GM13977 (cell line): ENCODE measurements around the gene HEXIM1.

Source experiments
- DNase-seq: peaks from one replicate; pipeline ENCODE4 v3.0.0; 2012; ENCODE audit warnings: low spot score
- CTCF ChIP-seq: IDR thresholded peaks from 2 replicates; pipeline ENCODE4 v1.5.1; 2012; ENCODE audit warnings: mild to moderate bottlenecking, control low read depth; ENCODE audit not compliant: insufficient read depth; ENCODE audit errors: extremely low read depth, missing control alignments
- in situ Hi-C: fragments of 300-500 bp; cut with MboI; formaldehyde crosslinking; loops from one replicate; pipeline ENCODE4 v1.12.0; 2022; ENCODE audit warnings: low sequenced_read_pairs, low pct_unique_long_range_greater_than_20kb, mixed read lengths, inconsistent platforms; ENCODE audit not compliant: unreplicated experiment

The HEXIM1 gene

GRCh38 chr17:45112559-45113423 lies 35.5 kb upstream of the HEXIM1 start:
- no peak for DNase-seq
- TF ChIP-seq CTCF: no peak
- in situ Hi-C loops: no loop called here

- no peak for DNase-seq
- TF ChIP-seq CTCF: no peak
- in situ Hi-C loops: no loop called here
Observed at GRCh38 chr17:45113424-45113754, 34.9 kb upstream of the HEXIM1 start.

DNA sequence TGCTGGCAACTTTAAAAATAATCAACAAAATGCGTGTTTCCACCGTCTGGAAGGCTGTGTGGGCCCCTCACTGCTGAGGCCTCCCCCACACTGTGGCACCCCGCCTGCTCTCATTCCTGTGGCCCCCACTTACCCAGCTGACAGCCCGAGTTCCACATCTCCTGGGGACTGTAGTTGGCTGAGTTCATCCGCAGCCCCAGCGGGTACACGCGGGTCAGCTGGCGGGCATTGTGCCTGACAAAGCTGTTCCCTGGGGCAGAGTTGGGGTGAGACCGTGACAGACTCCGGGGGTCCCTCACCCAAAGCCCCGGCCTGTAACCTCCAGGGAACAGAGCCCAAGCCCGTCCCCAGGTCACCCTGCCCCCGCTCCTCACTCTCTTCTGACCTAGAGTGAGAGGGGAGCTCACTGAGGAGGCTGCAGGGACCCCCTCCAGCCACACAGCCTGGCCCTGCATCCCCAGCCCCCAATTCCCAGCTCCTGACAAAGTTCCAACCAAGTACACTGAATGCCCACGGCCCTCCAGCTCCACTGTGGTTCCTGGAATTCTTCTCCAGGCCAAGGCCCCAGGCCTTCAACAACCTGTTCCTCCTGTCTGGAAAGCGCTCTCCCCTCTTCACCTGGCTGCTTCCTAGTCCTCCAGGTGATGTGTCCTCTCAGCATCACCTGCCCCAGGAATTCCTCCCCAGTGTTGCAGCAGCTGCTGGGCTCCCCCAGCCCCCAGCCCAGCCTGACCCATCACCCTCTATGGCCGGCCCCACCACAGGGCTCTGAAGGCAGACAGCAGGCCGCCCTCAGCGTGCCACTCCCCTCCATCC lies 34.0 kb upstream of the HEXIM1 start:
- in situ Hi-C loops: no loop called here
- DNase-seq: no peak
- TF ChIP-seq CTCF: no peak

DNA sequence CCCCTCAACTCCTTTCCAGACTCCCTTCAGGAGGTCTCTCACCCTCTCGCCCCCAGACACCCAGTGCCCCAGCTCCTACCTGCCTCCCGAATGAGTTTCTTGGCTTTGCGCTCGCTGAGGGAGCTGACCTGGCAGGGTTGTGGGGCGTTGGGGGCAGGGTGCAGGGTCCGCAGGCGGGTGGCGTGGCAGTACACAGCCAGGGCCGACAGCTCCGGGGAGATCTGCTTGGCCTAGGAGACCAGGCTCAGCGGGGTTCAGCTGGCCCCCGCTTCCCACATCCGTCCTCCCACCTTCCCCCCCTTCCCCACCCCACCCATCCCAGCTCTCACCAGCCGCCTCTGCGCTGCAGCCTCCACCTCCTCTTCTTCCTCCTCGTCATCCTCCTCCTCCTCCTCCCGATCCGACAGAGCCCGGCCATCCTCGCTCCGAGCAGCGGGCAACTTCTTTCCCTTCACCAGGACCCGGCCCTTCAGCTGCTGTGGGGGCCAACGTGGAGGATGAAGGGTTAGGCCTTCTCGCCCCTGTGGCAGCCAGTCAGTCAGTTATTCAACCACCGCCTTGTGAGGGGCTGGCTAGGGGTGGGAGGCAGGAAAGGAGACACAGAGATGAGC lies 33.2 kb upstream of the HEXIM1 start:
- no peak for TF ChIP-seq CTCF
- in situ Hi-C loops: no loop called here
- DNase-seq: no peak

- in situ Hi-C loops: no loop called here
- DNase-seq: no peak
- no peak for TF ChIP-seq CTCF
Observed at GRCh38 chr17:45115871-45116270, 32.4 kb upstream of the HEXIM1 start.

DNA sequence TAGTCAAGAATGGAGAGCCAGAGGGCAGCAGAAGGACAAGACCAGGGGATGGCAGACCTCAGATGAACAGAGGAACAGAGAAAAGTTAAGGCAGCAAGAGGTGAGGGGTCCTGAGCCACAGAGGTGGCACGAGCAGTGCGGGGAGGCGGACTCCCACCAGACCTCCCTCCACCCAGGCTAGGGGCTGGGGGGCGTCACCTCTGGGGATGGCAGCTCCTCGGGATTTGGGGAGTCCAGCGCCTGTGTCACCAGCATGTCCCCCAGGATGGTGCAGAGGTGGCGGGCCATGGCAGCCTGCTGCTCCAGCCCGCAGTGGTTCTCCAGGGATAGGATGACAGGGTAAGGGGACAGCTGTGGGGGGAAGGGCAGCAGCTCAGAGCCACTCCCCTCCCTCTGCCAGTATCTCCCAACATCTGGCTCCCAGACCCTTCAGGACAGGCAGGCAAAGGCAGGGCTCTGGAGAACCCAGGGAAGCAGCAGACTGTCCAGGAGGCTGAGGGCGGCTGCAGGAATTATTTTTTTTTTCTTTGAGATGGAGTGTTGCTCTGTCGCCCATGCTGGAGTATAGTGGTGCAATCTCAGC lies 31.8 kb upstream of the HEXIM1 start:
- in situ Hi-C loops: no loop called here
- TF ChIP-seq CTCF: no peak
- DNase-seq: no peak
